Measurements from ENCODE around the gene ADAM23. TPM values are rescaled to one million over a fixed set of nuclear protein-coding genes. Genes with fewer than 3 reads are reported as not detected.
A peak's percentile ranks its signal among the peaks of the same experiment; 100 is the strongest.

Gene ADAM23
- total RNA-seq, 1 donor: under 0.01 TPM

DNA sequence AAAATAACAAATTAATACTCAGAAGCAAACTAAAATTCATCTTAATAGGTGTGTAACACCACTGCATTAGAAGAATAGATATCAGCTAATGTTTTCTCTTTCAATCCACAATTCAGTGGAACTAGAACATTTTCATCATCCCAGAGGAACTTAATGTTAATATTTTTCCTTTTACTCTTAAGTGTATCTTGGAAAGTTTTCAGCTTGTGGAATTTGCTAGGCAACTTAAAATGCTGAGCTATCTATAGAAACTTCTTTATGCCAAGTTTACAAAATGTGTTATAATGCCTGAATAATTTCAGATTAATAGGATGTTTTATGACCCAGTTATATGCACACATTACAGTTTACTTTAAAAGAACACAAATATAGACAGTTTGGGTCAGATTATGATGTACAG lies 112.4 kb downstream of the ADAM23 start:
- no peaks in the 10 kb centered on the region for H3K36me3 ChIP-seq (ENCODE audit: insufficient read depth, low read length)
- H3K4me3 ChIP-seq (ENCODE audit: insufficient read depth, low read length): no peak overlapping the region
- no peak for DNase-seq (ENCODE audit: insufficient read length, low spot score, missing footprints)
- H4K20me1 ChIP-seq (ENCODE audit: insufficient read depth, low read length): no peaks in the 10 kb centered on the region
- no peaks in the 10 kb centered on the region for H3K27me3 ChIP-seq (ENCODE audit: insufficient read depth, low read length)
- peaks cover 3% of the 10 kb centered on the region for H3K4me1 ChIP-seq (ENCODE audit: insufficient read depth, low read length)
- H3K79me2 ChIP-seq (ENCODE audit: insufficient read depth, low read length): no peaks in the 10 kb centered on the region
- no peaks in the 10 kb centered on the region for H3K9me3 ChIP-seq (ENCODE audit: low read depth, low read length)
- TF ChIP-seq, protein P1, sequence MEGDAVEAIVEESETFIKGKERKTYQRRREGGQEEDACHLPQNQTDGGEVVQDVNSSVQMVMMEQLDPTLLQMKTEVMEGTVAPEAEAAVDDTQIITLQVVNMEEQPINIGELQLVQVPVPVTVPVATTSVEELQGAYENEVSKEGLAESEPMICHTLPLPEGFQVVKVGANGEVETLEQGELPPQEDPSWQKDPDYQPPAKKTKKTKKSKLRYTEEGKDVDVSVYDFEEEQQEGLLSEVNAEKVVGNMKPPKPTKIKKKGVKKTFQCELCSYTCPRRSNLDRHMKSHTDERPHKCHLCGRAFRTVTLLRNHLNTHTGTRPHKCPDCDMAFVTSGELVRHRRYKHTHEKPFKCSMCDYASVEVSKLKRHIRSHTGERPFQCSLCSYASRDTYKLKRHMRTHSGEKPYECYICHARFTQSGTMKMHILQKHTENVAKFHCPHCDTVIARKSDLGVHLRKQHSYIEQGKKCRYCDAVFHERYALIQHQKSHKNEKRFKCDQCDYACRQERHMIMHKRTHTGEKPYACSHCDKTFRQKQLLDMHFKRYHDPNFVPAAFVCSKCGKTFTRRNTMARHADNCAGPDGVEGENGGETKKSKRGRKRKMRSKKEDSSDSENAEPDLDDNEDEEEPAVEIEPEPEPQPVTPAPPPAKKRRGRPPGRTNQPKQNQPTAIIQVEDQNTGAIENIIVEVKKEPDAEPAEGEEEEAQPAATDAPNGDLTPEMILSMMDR (IDR thresholded peaks at IDR 0.05; ENCODE audit: extremely low read depth, low read depth, low read length): no peak
- H3K4me2 ChIP-seq (ENCODE audit: insufficient read depth, low read length): no peak overlapping the region
- H2AFZ ChIP-seq (ENCODE audit: low read length): no peak overlapping the region
- H3K27ac ChIP-seq (ENCODE audit: low read depth, low read length): no peak overlapping the region

DNA sequence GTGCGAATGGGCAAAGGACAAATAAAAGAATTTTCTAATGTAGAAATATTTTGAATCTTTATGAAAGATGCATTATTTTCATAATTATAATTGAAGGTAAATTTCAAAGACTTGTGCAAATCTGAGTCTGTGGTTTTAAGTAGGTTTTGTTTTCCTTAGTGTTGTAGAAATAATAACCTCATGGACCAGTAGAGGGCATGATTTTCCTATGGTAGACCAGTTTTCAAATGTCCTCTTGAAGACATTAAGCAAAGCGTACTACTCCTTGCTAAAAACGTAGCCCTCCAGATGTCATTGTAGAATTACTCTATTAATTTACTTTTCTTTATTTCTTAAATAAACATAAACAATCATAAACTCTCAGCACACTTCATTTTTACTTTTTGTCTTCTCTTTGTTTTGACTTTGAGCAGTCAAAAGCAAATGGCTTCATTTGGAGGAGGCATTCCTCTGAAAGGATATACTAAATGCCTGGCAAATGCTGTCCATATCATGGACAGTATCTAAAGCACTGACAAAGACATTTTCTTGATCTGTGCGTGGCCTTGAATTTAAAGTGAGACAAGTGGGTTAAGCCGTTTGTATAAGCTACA lies 113.1 kb downstream of the ADAM23 start:
- Histone ChIP-seq H3K79me2 (ENCODE audit: insufficient read depth, low read length) (no peaks in the 10 kb centered on the region), H3K4me3 (ENCODE audit: insufficient read depth, low read length) (no peak overlapping the region), H3K4me1 (ENCODE audit: insufficient read depth, low read length) (peaks cover 3% of the 10 kb centered on the region), H2AFZ (ENCODE audit: low read length) (no peak overlapping the region), H3K9me3 (ENCODE audit: low read depth, low read length) (no peaks in the 10 kb centered on the region), H3K36me3 (ENCODE audit: insufficient read depth, low read length) (no peaks in the 10 kb centered on the region), H3K27ac (ENCODE audit: low read depth, low read length) (no peak overlapping the region), H3K27me3 (ENCODE audit: insufficient read depth, low read length) (no peaks in the 10 kb centered on the region), H4K20me1 (ENCODE audit: insufficient read depth, low read length) (no peaks in the 10 kb centered on the region), H3K4me2 (ENCODE audit: insufficient read depth, low read length) (no peak overlapping the region)
- no peak for DNase-seq (ENCODE audit: insufficient read length, low spot score, missing footprints)
- TF ChIP-seq, protein P1 (IDR thresholded peaks at IDR 0.05; ENCODE audit: extremely low read depth, low read depth, low read length): peak; percentile 56

DNA sequence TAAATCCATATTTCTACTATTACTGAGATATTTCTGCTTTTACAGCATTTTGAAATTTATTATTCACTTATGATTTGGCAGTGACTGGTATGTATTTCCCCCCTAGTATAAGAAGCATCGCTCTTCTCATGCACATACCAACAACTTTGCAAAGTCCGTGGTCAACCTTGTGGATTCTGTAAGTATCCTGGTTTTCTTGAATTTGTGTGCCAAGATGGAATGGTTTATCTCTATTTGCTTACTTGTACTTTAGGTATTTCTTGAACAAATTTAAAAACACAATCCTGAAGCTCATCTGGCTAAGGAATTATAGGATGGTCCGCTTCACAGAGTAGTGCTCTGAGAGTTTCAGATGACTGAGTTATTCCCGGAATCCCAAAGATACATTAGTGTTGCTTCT lies 114.0 kb downstream of the ADAM23 start:
- H3K27ac ChIP-seq (ENCODE audit: low read depth, low read length): no peak overlapping the region
- no peak for DNase-seq (ENCODE audit: insufficient read length, low spot score, missing footprints)
- no peak overlapping the region for H3K4me2 ChIP-seq (ENCODE audit: insufficient read depth, low read length)
- no peaks in the 10 kb centered on the region for H3K79me2 ChIP-seq (ENCODE audit: insufficient read depth, low read length)
- H3K36me3 ChIP-seq (ENCODE audit: insufficient read depth, low read length): no peaks in the 10 kb centered on the region
- H3K9me3 ChIP-seq (ENCODE audit: low read depth, low read length): no peaks in the 10 kb centered on the region
- no peak overlapping the region for H2AFZ ChIP-seq (ENCODE audit: low read length)
- H3K4me1 ChIP-seq (ENCODE audit: insufficient read depth, low read length): peaks cover 3% of the 10 kb centered on the region
- H3K4me3 ChIP-seq (ENCODE audit: insufficient read depth, low read length): no peak overlapping the region
- TF ChIP-seq, protein P1 (IDR thresholded peaks at IDR 0.05; ENCODE audit: extremely low read depth, low read depth, low read length): no peak
- H3K27me3 ChIP-seq (ENCODE audit: insufficient read depth, low read length): no peaks in the 10 kb centered on the region
- no peaks in the 10 kb centered on the region for H4K20me1 ChIP-seq (ENCODE audit: insufficient read depth, low read length)

DNA sequence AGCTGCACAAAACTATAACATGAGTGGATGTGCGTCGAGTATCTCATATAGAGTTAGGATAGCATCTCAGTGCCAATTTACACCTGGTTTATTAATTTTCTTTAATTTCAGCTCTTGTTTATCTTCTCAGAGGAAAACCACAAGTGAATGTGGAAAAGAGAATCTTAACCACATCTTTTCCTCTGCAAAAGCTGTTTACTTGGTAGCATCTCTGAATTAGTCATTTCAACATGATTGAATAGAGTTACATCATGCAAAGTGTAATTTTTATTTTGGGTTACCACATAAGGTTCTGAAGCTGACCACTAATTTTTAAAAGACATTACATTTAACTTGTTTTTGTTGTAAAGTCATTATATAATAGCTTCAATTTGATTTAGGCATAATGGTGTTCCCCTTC lies 115.2 kb downstream of the ADAM23 start:
- Histone ChIP-seq H3K36me3 (ENCODE audit: insufficient read depth, low read length) (no peaks in the 10 kb centered on the region), H3K4me3 (ENCODE audit: insufficient read depth, low read length) (no peak overlapping the region), H3K27ac (ENCODE audit: low read depth, low read length) (no peak overlapping the region), H2AFZ (ENCODE audit: low read length) (no peak overlapping the region), H3K4me2 (ENCODE audit: insufficient read depth, low read length) (no peak overlapping the region), H3K27me3 (ENCODE audit: insufficient read depth, low read length) (no peaks in the 10 kb centered on the region), H3K4me1 (ENCODE audit: insufficient read depth, low read length) (peaks cover 3% of the 10 kb centered on the region), H3K9me3 (ENCODE audit: low read depth, low read length) (no peaks in the 10 kb centered on the region), H4K20me1 (ENCODE audit: insufficient read depth, low read length) (no peaks in the 10 kb centered on the region), H3K79me2 (ENCODE audit: insufficient read depth, low read length) (no peaks in the 10 kb centered on the region)
- TF ChIP-seq, protein P1 (IDR thresholded peaks at IDR 0.05; ENCODE audit: extremely low read depth, low read depth, low read length): no peak
- DNase-seq (ENCODE audit: insufficient read length, low spot score, missing footprints): peak; percentile 65
